ENCODE results near the gene NSMCE1.
A peak's percentile ranks its signal among the peaks of the same experiment; 100 is the strongest.
"Not testable (repeated sequence)": the region's sequence is repeated elsewhere in the genome, so short reads cannot be mapped to it uniquely, and the experiment has no call there.

Gene NSMCE1

GRCh38 chr16:27302126-27302525 is 33.6 kb upstream of the NSMCE1 start:
- DNase-seq, result no peak

- no peak for DNase-seq
These were observed 32.8 kb upstream of the NSMCE1 start for GRCh38 chr16:27301236-27301861.

GRCh38 chr16:27298132-27298531 is 29.6 kb upstream of the NSMCE1 start:
- DNase-seq, result no peak

DNA sequence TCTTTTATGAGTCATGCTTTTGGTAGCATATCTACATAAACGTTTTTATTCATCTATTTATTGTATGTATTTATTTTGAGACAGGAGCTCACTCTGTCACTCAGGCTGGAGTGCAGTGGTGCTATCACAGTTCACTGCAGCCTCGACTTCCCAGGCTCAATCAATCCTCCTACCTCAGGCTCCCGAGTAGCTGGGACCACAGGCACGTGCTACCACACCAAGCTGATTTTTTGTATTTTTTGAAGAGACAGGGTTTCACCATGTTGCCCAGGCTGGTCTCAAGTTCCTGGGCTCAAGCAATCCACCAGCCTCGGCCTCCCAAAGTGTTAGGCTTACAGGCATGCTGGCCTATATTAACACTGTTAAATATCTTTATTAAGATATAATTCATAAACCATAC is 24.8 kb upstream of the NSMCE1 start:
- DNase-seq, result no peak

- no peak for DNase-seq
These were observed 23.2 kb upstream of the NSMCE1 start for GRCh38 chr16:27291722-27292240.

GRCh38 chr16:27291106-27291505 is 22.5 kb upstream of the NSMCE1 start:
- no peak for DNase-seq

GRCh38 chr16:27290562-27290961 is 22.0 kb upstream of the NSMCE1 start:
- DNase-seq, result no peak

- peak in 3 of 6 experiments; percentile 26 to 36 (median 31) for DNase-seq
These were observed 21.1 kb upstream of the NSMCE1 start for GRCh38 chr16:27289669-27290068.

DNA sequence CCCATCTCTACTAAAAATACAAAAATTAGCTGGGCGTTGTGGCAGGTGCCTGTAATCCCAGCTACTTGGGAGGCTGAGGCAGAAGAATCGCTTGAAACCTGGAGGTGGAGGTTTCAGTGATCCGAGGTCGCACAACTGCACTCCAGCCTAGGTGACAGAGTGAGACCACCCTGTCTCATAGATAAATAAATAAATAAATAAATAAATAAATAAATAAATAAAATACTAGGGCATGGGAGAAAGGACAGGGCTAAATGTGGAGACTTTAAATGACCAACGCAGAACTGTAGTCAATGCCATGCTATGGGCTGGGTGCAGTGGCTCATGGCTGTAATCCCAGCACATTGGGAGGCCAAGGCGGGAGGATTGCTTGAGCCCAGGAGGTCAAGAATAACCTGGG is 19.7 kb upstream of the NSMCE1 start:
- DNase-seq, result not testable (repeated sequence)

DNA sequence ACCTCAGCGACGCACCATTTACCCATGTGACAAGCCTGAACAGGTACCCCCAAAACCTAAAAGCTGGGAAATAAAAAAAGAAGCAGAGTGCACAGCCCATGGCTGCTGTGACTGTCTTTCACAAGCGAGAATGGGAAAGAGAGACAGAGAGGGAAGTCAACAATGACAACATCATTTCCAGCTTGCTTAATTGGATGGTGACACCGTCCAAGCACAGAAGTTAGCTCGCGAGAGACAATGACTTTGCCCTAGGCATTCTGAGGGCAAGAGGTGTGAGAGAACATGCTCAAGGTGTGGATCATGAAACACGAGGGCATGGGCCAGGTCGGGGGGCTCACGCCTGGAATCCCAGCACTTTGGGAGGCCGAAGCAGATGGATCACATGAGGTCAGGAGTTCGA is 19.3 kb upstream of the NSMCE1 start:
- DNase-seq, result no peak

DNA sequence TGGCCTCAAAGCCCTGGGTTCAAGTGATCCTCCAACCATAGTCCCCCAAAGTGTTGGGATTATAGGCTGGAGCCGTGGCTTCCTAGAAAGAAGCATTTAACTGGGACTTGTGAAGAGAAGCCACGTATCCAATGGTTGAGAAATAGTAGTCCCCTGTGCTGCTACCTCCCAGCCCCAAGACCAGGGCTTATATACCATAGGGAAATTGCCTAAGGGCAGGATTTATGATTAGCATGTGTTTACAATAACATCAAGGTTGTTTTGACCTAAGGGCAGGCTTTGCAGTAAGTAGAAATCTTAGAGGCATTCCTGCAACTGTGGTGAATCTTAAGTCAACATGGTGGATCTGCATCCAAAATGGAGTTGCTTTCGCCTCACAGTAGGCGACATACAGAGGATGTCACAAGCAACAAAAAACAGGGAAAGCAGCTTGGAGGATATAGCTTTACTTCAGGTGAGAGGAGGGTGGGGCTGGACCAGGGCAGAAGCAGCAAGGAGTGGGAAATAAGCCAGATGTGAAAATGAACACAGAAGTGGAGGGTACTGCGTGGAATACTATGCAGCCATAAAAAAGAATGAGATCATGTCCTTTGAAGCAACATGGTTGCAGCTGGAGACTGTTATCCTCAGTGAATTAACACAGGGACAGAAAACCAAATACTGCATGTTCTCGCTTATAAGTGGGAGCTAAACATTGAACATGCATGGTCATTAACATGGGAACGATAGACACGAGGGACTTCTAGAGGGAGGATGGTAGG is 18.7 kb upstream of the NSMCE1 start:
- DNase-seq, result no peak

- no peak for DNase-seq
These were observed 17.9 kb upstream of the NSMCE1 start for GRCh38 chr16:27286451-27286850.

DNA sequence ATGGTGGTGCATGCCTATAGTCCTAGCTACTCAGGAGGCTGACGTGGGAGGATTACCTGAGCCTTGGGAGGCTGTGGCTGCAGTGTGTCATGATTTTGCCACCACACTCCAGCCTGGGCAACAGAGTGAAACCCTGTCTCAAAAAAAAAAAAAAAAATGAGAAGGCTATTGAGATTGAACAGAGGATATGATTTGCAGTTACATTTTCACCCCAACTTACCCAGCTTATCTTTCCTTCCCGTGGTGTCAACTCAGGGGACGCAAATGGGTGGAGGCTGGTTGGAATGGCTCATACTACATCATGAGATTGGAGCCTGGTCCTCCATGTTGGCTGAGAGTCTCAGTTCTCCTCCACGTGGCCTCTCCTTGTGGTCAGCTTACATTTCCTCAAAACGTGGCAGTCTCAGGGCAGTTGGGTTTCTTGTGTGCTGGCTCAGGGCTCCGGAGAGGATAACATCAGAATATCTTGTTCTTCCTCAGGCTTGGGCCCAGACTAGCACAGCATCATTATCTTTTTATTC is 17.2 kb upstream of the NSMCE1 start:
- DNase-seq, result no peak

GRCh38 chr16:27284865-27285675 is 16.5 kb upstream of the NSMCE1 start:
- no peak for DNase-seq

GRCh38 chr16:27281243-27281642 is 12.7 kb upstream of the NSMCE1 start:
- peak in 3 of 6 experiments; percentile 8 to 48 (median 44) for DNase-seq

DNA sequence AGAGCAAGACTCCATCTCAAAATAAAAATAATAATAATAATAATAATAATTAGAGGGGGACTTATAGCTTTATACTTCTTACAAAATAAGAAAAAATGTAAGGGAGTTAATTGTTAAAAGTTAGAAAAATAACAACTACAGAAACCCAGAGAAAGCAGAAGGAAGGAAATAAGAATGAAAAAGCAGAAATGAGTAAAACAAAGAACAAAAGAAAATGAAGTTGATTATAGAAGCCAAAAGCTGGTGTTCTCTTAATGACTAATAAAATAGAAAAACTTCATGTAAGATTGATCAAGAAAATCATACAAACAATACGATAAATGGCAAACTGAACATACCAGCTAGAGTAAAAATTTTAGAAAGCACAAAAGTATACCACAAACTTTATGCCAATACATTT is 6.8 kb upstream of the NSMCE1 start:
- no peak for DNase-seq

- not testable (repeated sequence) for DNase-seq
These were observed 5.9 kb upstream of the NSMCE1 start for GRCh38 chr16:27274424-27274874.

- peak in 3 of 6 experiments; percentile 54 to 64 (median 58) for DNase-seq
These were observed 5.3 kb upstream of the NSMCE1 start for GRCh38 chr16:27273670-27274423.

GRCh38 chr16:27273330-27273669 is 4.7 kb upstream of the NSMCE1 start:
- no peak for DNase-seq

DNA sequence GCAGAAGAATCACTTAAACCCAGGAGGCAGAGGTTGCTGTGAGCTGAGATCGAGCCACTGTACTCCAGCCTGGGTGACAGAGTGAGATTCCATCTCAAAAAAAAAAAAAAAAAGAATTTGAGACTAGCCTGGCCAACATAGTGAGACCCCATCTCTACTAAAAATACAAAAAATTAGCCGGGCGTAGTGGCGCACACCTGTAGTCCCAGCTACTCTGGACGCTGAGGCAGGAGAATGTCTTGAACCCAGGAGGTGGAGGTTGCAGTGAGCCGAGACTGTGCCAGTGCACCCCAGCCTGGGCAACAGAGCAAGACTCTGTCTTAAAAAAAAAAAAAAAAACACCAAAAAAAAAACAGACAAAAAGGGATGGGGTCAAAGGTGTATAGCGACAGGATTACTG is 4.1 kb upstream of the NSMCE1 start:
- DNase-seq, result not testable (repeated sequence)

- DNase-seq, result no peak
These were observed 3.5 kb upstream of the NSMCE1 start for GRCh38 chr16:27272076-27272475.

DNA sequence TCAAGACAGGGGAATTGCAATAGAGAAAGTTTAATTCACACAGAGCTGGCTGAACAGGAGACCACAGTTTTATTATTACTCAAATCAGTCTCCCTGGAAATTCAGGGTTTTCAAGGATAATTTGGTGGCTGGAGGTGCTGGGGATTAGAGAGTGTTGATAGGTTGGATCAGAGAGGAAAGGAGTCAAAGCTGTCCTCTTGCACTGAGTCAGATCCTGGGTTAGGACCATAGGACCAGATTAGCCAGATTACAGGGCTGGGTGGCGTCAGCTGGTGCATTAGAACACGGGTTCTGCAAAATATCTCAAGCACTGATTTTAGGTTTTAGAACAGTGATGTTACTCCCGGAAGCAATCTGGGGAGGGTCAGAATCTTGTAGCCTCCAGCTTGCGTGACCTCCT is 1.8 kb upstream of the NSMCE1 start:
- no peak for DNase-seq
